Stimulated activated CD4-positive, alpha-beta T cell treated with anti-CD3 and anti-CD28 coated beads, Interleukin-4, amount 100 ng/mL, for 1 hour (primary cell): ENCODE results near the gene SPNS1.
"Not testable (repeated sequence)": the region's sequence is repeated elsewhere in the genome, so short reads cannot be mapped to it uniquely, and the experiment has no call there.

Source experiments
- DNase-seq: peaks from one replicate; pipeline ENCODE4 v3.0.0-alpha.2; 2020

SPNS1 gene

DNA sequence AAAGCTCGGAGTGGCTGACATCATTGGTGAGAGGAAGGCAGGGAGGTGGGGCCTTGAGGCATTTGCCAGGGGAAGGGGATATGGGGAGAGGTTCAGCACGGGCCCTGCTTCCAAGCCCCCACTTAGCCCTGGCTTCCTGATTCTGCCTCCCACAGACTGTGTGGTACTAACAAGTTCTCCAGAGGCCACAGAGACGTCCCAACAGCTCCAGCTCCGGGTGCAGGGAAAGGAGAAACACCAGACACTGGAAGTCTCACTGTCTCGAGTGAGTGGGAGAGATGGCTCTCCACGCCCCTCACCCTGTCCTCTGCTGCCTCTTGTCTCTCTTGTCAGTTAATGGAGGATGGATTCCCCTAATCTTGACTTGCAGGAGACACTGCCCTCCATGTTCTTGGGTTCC is 15.7 kb upstream of the SPNS1 start:
- no peak for DNase-seq

DNA sequence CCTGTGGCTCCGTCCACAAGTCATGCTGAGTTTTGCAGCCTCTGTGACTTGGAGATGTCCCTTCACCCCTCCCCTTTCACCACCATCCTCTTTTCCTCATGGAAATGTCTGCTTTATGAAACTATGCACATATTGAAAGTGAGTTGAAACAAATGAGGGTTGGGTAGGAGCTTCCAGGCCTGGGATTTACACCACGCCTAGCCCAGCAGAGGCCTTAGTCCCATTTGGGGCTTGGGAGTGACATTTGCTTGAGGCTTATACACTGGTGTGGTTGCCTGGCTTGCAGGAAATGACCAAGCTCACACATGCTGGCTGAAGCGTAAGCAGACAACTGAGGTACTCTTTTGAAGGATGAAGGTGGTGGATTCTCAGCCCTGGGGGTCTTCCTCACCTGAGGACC is 10.5 kb upstream of the SPNS1 start:
- DNase-seq: no peak

DNA sequence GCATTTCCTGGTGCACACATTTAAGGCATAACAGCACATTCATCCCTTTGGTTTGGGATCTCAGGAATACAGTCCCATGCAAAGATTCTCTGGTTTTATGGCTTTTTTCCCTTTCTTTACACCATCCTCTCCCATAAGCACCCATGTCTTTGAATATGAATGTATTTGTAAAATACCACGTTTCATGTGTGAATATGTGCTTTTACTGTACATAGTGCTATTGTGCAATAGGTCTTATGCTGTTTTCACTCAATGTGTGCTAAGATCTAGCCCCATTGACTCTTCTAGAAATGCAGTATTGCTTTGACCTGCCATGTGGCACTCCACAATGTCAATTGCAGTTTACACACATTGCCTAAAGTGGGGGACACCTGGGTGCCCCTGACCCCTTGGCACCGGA is 10.1 kb upstream of the SPNS1 start:
- no peak for DNase-seq

DNA sequence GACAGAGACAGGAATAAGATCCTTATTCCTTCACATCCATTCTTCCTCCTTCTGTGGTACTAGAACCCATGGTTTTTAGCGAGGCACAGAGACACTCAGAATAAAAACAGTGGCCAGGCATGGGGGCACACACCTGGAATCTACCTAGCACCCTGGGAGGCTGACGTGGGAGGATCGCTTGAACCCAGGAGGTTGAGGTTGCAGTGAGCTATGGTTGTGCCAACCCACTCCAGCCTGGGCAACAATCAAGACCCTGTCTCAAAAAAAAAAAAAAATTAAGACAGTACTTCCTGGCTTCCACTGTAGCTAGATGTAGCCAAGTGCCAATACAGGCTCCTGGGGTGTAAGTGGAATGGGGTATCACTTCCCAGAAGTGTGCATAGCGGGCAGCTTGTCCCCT is 7.4 kb upstream of the SPNS1 start:
- DNase-seq: no peak

DNA sequence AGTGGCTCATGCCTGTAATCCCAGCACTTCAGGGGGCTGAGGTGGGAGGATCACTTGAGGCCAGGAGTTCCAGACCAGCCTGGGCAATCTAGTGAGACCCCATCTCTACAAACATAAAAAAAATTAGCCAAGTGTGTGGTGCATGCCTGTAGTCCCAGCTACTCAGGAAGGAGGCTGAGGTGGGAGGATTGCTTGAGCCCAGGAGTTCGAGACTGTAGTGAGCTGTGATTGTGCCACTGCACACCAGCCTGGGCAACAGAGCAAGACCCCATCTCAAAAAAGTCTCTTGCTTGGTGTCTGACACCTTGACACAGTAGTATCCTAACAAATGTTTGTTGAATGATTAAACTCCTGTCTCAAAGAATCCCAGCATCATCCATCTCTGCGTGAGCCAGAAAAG is 4.9 kb upstream of the SPNS1 start:
- not testable (repeated sequence) for DNase-seq

GRCh38 chr16:28974007-28974436 is 556 bp upstream of the SPNS1 start:
- DNase-seq: peak; percentile 45

GRCh38 chr16:28975158-28975599 is 601 bp downstream of the SPNS1 start:
- no peak for DNase-seq

DNA sequence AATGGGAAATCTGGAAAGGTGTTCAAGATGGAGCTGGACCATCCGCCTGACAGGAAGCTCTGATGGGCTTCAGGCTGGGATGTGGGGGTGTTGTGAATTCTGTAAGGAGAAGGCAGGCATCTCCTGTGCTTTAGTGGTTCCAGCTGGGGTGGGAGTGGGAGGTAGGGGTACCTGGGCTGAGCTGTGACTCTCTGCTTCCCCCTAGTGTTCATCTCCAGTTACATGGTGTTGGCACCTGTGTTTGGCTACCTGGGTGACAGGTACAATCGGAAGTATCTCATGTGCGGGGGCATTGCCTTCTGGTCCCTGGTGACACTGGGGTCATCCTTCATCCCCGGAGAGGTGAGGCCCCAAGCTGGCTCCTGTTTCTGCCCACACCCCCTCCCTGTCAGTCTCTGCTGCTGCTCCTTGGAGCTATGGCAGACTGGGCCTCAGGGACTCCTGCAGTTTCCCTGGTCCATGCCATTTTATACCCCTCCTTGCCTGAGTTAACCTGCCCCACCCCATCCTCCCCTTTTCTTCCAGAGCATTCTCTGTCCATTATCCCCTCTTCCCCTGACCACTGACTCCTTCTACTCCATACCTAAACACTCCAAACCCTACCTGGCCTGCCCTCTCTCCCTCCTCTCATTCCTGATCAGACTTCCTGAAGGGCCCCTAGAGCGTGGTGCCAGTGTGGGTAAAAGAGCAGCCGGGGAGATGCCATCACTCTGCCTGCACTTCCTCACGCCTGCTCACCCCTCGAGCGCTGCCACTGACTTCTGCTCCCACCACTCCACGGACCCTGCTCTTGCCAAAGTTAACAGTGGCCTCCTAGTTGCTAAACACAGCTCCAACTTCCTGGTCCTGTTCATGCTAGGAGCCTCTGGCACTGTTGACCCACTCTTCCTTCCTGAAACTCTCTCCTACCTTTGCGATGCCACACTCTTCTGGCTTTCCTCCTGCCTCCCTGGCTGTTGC is 3.4 kb downstream of the SPNS1 start:
- no peak for DNase-seq

GRCh38 chr16:28980330-28980729 is 5.8 kb downstream of the SPNS1 start:
- DNase-seq: not testable (repeated sequence)

GRCh38 chr16:28980929-28981328 is 6.4 kb downstream of the SPNS1 start:
- DNase-seq: no peak

DNA sequence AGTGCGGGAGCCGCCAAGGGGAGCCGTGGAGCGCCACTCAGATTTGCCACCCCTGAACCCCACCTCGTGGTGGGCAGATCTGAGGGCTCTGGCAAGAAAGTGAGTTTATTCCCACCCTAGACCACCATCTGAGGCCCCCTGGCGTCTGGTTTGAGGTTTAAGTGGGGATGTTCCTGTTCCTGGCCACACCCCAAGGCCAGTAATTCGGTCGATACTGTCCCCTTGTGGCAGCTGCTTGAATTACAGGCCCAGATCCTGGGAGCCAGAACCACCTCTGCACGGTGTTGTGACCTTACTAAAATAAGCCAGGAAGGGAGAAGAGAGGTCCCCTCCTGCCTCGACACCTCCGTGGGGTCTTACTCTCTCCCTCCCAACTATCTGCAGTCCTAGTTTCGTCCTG is 6.9 kb downstream of the SPNS1 start:
- peak; percentile 50 for DNase-seq

DNA sequence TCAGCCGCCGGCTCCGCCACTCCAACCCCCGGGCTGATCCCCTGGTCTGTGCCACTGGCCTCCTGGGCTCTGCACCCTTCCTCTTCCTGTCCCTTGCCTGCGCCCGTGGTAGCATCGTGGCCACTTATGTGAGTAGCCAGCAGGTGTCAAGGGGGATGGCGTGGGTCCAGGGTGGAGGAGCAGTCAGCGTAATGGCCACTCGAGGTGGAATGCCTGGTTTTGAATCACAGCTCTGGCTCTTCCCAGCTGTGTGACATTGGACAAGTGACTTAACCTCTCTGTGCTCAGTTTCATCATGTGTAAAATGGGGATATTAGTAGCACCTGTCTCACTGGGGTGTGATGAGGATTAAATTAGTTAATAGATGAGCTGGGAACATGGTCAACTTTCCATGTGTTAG is 7.8 kb downstream of the SPNS1 start:
- DNase-seq: no peak

GRCh38 chr16:28982949-28983348 is 8.4 kb downstream of the SPNS1 start:
- DNase-seq: no peak

DNA sequence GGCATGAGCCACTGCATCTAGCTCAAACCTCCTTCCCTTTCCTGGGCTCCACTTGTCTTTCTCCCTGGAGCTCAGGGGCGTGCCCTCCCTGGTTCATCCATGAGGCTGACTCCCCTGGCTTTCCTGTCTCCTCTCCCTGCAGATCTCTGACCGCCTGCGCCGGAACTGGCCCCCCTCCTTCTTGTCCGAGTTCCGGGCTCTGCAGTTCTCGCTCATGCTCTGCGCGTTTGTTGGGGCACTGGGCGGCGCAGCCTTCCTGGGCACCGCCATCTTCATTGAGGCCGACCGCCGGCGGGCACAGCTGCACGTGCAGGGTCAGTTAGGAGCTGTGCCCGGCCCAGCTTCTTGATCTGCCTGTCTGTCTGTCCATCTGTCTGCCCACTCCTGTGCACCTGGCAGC is 9.1 kb downstream of the SPNS1 start:
- no peak for DNase-seq

GRCh38 chr16:28984091-28984490 is 9.5 kb downstream of the SPNS1 start:
- no peak for DNase-seq

DNA sequence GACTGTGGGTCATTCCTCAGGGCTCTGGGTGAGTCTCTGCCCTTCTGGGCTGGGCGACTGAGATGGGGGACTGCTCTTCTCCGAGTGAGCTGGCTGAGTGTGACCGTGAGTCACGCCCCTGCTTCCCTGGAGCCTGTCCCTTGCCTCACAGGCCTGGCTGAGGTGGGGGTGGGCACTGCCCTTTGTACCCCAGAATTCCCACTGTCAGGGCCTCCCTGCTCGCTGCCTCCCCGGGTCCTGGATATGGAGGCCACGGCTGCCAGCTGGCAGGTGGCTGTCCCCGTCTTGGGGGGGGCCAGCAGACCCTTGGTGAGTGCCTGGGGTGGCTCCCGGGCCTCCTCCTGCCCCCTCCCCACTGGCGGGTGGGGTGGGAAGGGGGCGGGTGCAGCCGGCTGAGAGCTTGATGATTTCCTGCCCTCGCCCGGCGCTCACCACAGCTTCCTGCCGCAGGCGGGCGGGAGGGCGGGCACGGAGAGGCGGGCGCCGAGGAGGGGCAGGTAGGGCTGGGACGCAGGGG is 10.1 kb downstream of the SPNS1 start, which contains the start of gene LAT:
TSS of gene LAT (plus strand) at position 434 of the 517 bp plus-strand sequence. CDS start 366 bp downstream, outside the sequence.
- DNase-seq: peak; percentile 79

DNA sequence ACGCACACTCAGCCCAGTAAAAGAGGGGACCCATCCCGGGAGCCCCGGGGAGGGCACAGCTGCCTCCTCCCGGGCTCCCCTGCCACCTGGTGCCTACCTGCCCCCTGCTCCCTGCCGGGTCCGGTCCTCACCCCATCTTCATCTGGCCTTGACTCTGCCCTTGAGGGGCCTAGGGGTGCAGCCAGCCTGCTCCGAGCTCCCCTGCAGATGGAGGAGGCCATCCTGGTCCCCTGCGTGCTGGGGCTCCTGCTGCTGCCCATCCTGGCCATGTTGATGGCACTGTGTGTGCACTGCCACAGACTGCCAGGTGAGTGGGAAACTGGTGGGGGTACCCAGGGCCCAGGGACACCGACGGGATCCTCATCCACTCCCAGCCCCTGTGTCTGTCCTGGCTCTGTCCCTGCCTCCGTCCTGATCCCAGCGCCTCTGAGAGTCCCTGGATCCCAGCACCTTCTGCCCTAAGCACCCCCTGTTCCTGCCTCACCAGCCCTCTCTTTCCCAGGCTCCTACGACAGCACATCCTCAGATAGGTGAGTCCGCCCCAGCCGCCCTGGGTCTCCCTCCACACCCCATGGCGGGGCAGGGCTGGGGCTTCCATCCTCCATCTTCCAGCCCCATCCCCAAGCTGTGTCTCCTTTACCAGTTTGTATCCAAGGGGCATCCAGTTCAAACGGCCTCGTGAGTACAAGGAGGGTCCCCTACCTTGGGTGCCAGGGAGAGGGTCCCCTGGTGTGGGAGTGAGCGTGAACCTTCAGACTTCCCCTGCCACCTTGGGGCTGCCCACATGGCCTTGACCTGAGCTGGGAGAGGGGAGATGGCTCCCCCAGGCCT is 10.8 kb downstream of the SPNS1 start:
- peak; percentile 28 for DNase-seq

DNA sequence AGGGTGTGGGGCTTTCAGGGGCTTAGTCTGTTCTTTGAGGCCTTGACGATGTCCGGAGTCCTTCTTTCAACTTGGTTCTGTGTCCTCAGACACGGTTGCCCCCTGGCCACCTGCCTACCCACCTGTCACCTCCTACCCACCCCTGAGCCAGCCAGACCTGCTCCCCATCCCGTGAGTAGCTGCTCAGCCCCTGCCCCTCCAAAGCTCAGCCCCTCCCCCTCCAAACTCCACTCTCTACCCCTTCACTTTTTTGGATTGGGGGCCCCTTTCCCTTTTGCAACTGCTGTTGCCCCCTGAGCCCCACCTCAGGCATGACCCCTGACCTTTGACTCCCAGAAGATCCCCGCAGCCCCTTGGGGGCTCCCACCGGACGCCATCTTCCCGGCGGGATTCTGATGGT is 11.5 kb downstream of the SPNS1 start:
- peak; percentile 23 for DNase-seq

- DNase-seq: peak; percentile 22
These were observed 11.9 kb downstream of the SPNS1 start for GRCh38 chr16:28986492-28986891.

GRCh38 chr16:28987170-28987853 is 12.7 kb downstream of the SPNS1 start:
- DNase-seq: no peak

GRCh38 chr16:28989363-28989762 is 14.8 kb downstream of the SPNS1 start:
- DNase-seq: no peak

DNA sequence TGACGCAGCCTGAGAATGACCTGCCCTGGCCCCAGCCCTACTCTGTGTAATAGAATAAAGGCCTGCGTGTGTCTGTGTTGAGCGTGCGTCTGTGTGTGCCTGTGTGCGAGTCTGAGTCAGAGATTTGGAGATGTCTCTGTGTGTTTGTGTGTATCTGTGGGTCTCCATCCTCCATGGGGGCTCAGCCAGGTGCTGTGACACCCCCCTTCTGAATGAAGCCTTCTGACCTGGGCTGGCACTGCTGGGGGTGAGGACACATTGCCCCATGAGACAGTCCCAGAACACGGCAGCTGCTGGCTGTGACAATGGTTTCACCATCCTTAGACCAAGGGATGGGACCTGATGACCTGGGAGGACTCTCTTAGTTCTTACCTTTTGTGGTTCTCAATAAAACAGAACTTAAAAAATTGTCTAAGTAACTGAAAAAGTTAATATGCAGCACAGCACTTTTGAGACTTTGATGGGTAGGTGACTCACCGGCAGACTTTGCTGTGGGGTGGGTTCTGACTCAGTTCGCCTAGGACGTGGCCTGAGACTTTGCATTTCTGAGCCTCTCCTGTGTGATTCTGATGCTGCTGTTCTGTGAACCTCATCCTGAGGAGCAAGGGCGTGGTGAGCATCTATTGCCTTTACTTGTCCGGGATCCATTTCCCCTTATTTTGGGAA is 15.9 kb downstream of the SPNS1 start:
- DNase-seq: peak; percentile 66
